H1 (cell line): ENCODE data around the gene ANO9. TPM values are rescaled to one million over a fixed set of nuclear protein-coding genes. Genes with fewer than 3 reads are reported as not detected.

Experiments used
- CTCF ChIA-PET: fragments of 300-600 bp; sonication (Branson Sonifier 250); formaldehyde crosslinking; loops from one replicate; lab custom pipeline; 2021; ENCODE audit not compliant: partially characterized antibody; lab: Charles Lee
- POLR2A ChIA-PET: fragments of 300-600 bp; sonication (Branson Sonifier 250); formaldehyde crosslinking; loops from one replicate; lab custom pipeline; 2021; ENCODE audit warnings: inconsistent platforms; ENCODE audit not compliant: partially characterized antibody; lab: Charles Lee
- DNase-seq, 2 experiments: peaks; one replicate each; pipeline versions ENCODE4 v3.0.0 to v3.0.0-alpha.2; 2010 to 2022; ENCODE audit warnings: low spot score in 2 of 2, low read depth in 1 of 2, mixed read lengths in 1 of 2
- FAIRE-seq: peaks from 2 replicates; lab custom pipeline; 2011; peaks lifted over from hg19 to GRCh38; lab: Jason Lieb, UNC
- H2AFZ ChIP-seq: 2 replicates; pipeline ENCODE4 v1.8.1; 2012; ENCODE audit warnings: low read length, inconsistent platforms
- H2AK5ac ChIP-seq: 2 replicates; pipeline ENCODE4 v1.6.1; 2013; ENCODE audit warnings: low read depth, low read length
- H2BK120ac ChIP-seq: replicated peaks from 2 replicates; pipeline ENCODE3; 2013; ENCODE audit warnings: low read depth, low read length, inconsistent platforms
- H2BK12ac ChIP-seq: 2 replicates; pipeline ENCODE4 v1.6.1; 2013; ENCODE audit warnings: low read depth, low read length
- H2BK15ac ChIP-seq: 2 replicates; pipeline ENCODE4 v1.6.1; 2013; ENCODE audit warnings: low read length
- H2BK20ac ChIP-seq: 2 replicates; pipeline ENCODE4 v1.6.1; 2013; ENCODE audit warnings: low read length
- H2BK5ac ChIP-seq: 2 replicates; pipeline ENCODE4 v1.6.1; 2013; ENCODE audit warnings: low read depth, low read length
- H3K14ac ChIP-seq: 2 replicates; pipeline ENCODE4 v1.6.1; 2013; ENCODE audit warnings: inconsistent platforms; ENCODE audit not compliant: insufficient read length
- H3K18ac ChIP-seq: 2 replicates; pipeline ENCODE4 v1.6.1; 2013; ENCODE audit warnings: low read length; ENCODE audit errors: extremely low read depth
- H3K23ac ChIP-seq: 2 replicates; pipeline ENCODE4 v1.6.1; 2013; ENCODE audit warnings: inconsistent platforms; ENCODE audit not compliant: insufficient read length
- H3K23me2 ChIP-seq: 2 replicates; pipeline ENCODE4 v1.6.1; 2013; ENCODE audit warnings: low read depth, low read length
- H3K27ac ChIP-seq: 2 replicates; pipeline ENCODE4 v1.6.1; 2011; ENCODE audit warnings: low read depth, low read length, inconsistent platforms
- H3K27me3 ChIP-seq, 4 experiments: replicated peaks in 1 of 4; 1 replicate in 1 of 4; 2 replicates in 3 of 4; pipeline versions ENCODE4 v1.6.1 to v1.8.1; 2011 to 2013; ENCODE audit warnings: low read length in 3 of 4, mild to moderate bottlenecking in 3 of 4, inconsistent platforms in 2 of 4, mixed read lengths in 2 of 4, moderate library complexity in 1 of 4; ENCODE audit not compliant: control insufficient read depth in 3 of 4, insufficient read depth in 3 of 4; ENCODE audit errors: extremely low read depth in 1 of 4
- H3K36me3 ChIP-seq, 4 experiments: 2 replicates each; pipeline versions ENCODE4 v1.6.1 to v1.8.1; 2011 to 2013; ENCODE audit warnings: mild to moderate bottlenecking in 4 of 4, low read length in 3 of 4, moderate library complexity in 2 of 4, control low read depth in 1 of 4, inconsistent platforms in 1 of 4; ENCODE audit not compliant: insufficient read depth in 4 of 4, control insufficient read depth in 2 of 4
- H3K4ac ChIP-seq: replicated peaks from 2 replicates; pipeline ENCODE3; 2013; ENCODE audit warnings: low read length, low read depth, mixed read lengths, inconsistent platforms; ENCODE audit not compliant: insufficient read length
- H3K4me1 ChIP-seq, 4 experiments: replicated peaks in 1 of 4; 1 replicate in 1 of 4; 2 replicates in 3 of 4; pipeline versions ENCODE4 v1.6.1 to v1.8.1; 2011 to 2013; ENCODE audit warnings: low read length in 3 of 4, inconsistent platforms in 2 of 4, mixed read lengths in 1 of 4; ENCODE audit not compliant: insufficient read depth in 4 of 4, control insufficient read depth in 3 of 4
- H3K4me2 ChIP-seq, 2 experiments: 2 replicates each; pipeline versions ENCODE4 v1.6.1 to v1.8.1; 2011 to 2013; ENCODE audit warnings: low read depth in 2 of 2, low read length in 2 of 2, control low read depth in 1 of 2, inconsistent platforms in 1 of 2, mild to moderate bottlenecking in 1 of 2; ENCODE audit not compliant: insufficient read depth in 1 of 2
- H3K4me3 ChIP-seq, 4 experiments: fragments of 200-600, 300-600 bp in 1 of 4; sonication (generic), shearing (Covaris generic), sonication (Bioruptor Twin) in 1 of 4; 2 replicates each; pipeline versions ENCODE4 v1.5.1 to v1.8.1; 2011 to 2016; ENCODE audit warnings: low read length in 4 of 4, low read depth in 3 of 4, control low read depth in 2 of 4, inconsistent platforms in 2 of 4, mild to moderate bottlenecking in 2 of 4, mixed read lengths in 1 of 4, moderate library complexity in 1 of 4; ENCODE audit not compliant: insufficient read depth in 2 of 4; ENCODE audit errors: extremely low read depth in 1 of 4
- H3K56ac ChIP-seq: replicated peaks from 2 replicates; pipeline ENCODE3; 2013; ENCODE audit warnings: low read depth, mild to moderate bottlenecking, mixed read lengths, low read length, inconsistent platforms; ENCODE audit not compliant: insufficient read length
- H3K79me1 ChIP-seq: 2 replicates; pipeline ENCODE4 v1.6.1; 2013; ENCODE audit warnings: low read depth, low read length, control low read depth
- H3K79me2 ChIP-seq, 2 experiments: 2 replicates each; pipeline versions ENCODE4 v1.6.1 to v1.8.1; 2012 to 2013; ENCODE audit warnings: low read length in 2 of 2, mild to moderate bottlenecking in 2 of 2, inconsistent platforms in 1 of 2; ENCODE audit not compliant: insufficient read depth in 2 of 2, control insufficient read depth in 1 of 2
- H3K9ac ChIP-seq, 4 experiments: replicated peaks in 1 of 4; 1 replicate in 1 of 4; 2 replicates in 3 of 4; pipeline versions ENCODE4 v1.6.1 to v1.8.1; 2011 to 2013; ENCODE audit warnings: low read depth in 3 of 4, low read length in 3 of 4, control low read depth in 2 of 4, mild to moderate bottlenecking in 2 of 4, moderate library complexity in 2 of 4, inconsistent platforms in 1 of 4; ENCODE audit errors: extremely low read depth in 1 of 4
- H3K9me3 ChIP-seq, 2 experiments: 2 replicates each; pipeline versions ENCODE4 v1.6.1 to v1.8.1; 2012 to 2013; ENCODE audit warnings: mild to moderate bottlenecking in 2 of 2, moderate library complexity in 2 of 2, control low read depth in 1 of 2, inconsistent platforms in 1 of 2, low read depth in 1 of 2, low read length in 1 of 2, mixed read lengths in 1 of 2; ENCODE audit not compliant: insufficient read depth in 2 of 2
- H4K20me1 ChIP-seq, 2 experiments: replicated peaks in 1 of 2; 2 replicates each; pipeline versions ENCODE3 to v1.8.1; 2011 to 2013; ENCODE audit warnings: inconsistent platforms in 2 of 2, low read length in 2 of 2, mild to moderate bottlenecking in 1 of 2; ENCODE audit not compliant: insufficient read depth in 2 of 2, control insufficient read depth in 1 of 2
- H4K5ac ChIP-seq: 2 replicates; pipeline ENCODE4 v1.6.1; 2013; ENCODE audit warnings: low read length, low read depth, mixed read lengths, inconsistent platforms; ENCODE audit not compliant: insufficient read length
- H4K8ac ChIP-seq: 2 replicates; pipeline ENCODE4 v1.8.0; 2013; ENCODE audit warnings: mild to moderate bottlenecking, moderate library complexity, low read length, inconsistent platforms; ENCODE audit not compliant: insufficient read depth; ENCODE audit errors: extremely low read depth
- H4K91ac ChIP-seq: replicated peaks from 2 replicates; pipeline ENCODE3; 2013; ENCODE audit warnings: low read length, mixed read lengths, inconsistent platforms; ENCODE audit not compliant: insufficient read length
- CBX8 ChIP-seq: fragments of 300-800, 300-1000 bp; sonication (generic); IDR thresholded peaks from 2 replicates; pipeline ENCODE4 v1.7.1; 2016; ENCODE audit warnings: low read depth, low read length, borderline replicate concordance
- CREB1 ChIP-seq: IDR thresholded peaks from 2 replicates; pipeline ENCODE4 v1.6.1; 2012; ENCODE audit warnings: inconsistent platforms
- CTCF ChIP-seq, 3 experiments: IDR thresholded peaks; 1 replicate in 2 of 3; 2 replicates in 1 of 3; pipeline versions ENCODE4 v1.5.1 to v1.6.1; 2011; ENCODE audit warnings: low read length in 3 of 3, mild to moderate bottlenecking in 3 of 3, inconsistent platforms in 2 of 3, low read depth in 1 of 3, moderate library complexity in 1 of 3; ENCODE audit not compliant: insufficient read depth in 1 of 3; ENCODE audit errors: control extremely low read depth in 1 of 3
- JUN ChIP-seq: IDR thresholded peaks from 2 replicates; pipeline ENCODE4 v1.6.1; 2011; ENCODE audit warnings: low read depth, mild to moderate bottlenecking, improper control_type of control experiment, low read length
- JUND ChIP-seq: IDR thresholded peaks from 2 replicates; pipeline ENCODE4 v1.6.1; 2011; ENCODE audit warnings: mild to moderate bottlenecking, improper control_type of control experiment, low read length
- SIRT6 ChIP-seq: IDR thresholded peaks from one replicate; pipeline ENCODE4 v1.7.1; 2012; ENCODE audit warnings: low read length, inconsistent platforms
- YY1 ChIP-seq: IDR thresholded peaks from 2 replicates; pipeline ENCODE4 v1.6.1; 2011; ENCODE audit warnings: low read depth, mild to moderate bottlenecking, low read length
- WGBS, 2 experiments: shearing (Covaris generic) in 1 of 2; methylation state at CpG; one replicate each; pipeline versions ENCODE4 v1.1.6 to v1.1.7; 2013 to 2015; ENCODE audit warnings: low lambda C conversion rate in 2 of 2, mixed read lengths in 2 of 2, inconsistent platforms in 1 of 2, low coverage in 1 of 2, missing lambda C conversion rate in 1 of 2; ENCODE audit not compliant: insufficient replicate concordance in 2 of 2, insufficient coverage in 1 of 2, insufficient read length in 1 of 2; ENCODE audit errors: extremely low coverage in 1 of 2, missing lambda C conversion rate in 1 of 2; 5-methylcytosine and 5-hydroxymethylcytosine counted together
- polyA plus RNA-seq, 7 experiments: library from polyadenylated mRNA; depleted of rRNA in 3 of 7; stranded (reverse) in 5 of 7; unstranded in 2 of 7; fragments of >200 nt in 5 of 7; fragments of 200-250 nt in 2 of 7; gene quantifications; 1 replicate in 5 of 7; 2 replicates in 1 of 7; 4 replicates in 1 of 7; pipeline versions ENCODE4 v1.2.1 to v1.2.3, GENCODE V29; 2011 to 2013; ENCODE audit warnings: missing spikeins in 2 of 7, mixed read lengths in 2 of 7
- total RNA-seq: library from RNA; stranded (reverse); fragmentation: NEBNext Ultra II Directional; extraction: Animal tissue kit (Norgen Biotek cat#: 25700); gene quantifications from 2 replicates; pipeline ENCODE4 v1.2.1, GENCODE V29; 2021

ANO9 gene
- total and polyA plus RNA-seq, 2 of the 8 experiments (the other 6 are each of a cell fraction or from before 2014, with no cell fraction given), result 20.0 to 20.7 TPM

- WGBS, 2 experiments, result 80% methylated on average over 4 of the region's 5 CpGs; no CpG with 5 or more reads in 1 of the 2 experiments
- no peak overlapping the region for H3K56ac ChIP-seq
- H3K9ac ChIP-seq, result peak overlapping the region in 1 of 4 experiments; percentile 35; a peak in 1 of 7 replicates
Measured at GRCh38 chr11:371051-371450, 70.8 kb downstream of the ANO9 start.

More at GRCh38 chr11:371051-371450, 70.8 kb downstream of the ANO9 start:
- H4K5ac ChIP-seq, result no peak overlapping the region
- no peak overlapping the region for H2BK12ac ChIP-seq
- peaks cover 0 to 15% of the 10 kb centered on the region in 2 experiments; a peak in 1 of 4 replicates for H3K79me2 ChIP-seq
- no peak overlapping the region for H3K14ac ChIP-seq
- H3K23ac ChIP-seq, result no peak overlapping the region
- no peak overlapping the region for H2BK20ac ChIP-seq
- H2AFZ ChIP-seq, result no peak overlapping the region
- no peak overlapping the region for H3K27ac ChIP-seq
- H2AK5ac ChIP-seq, result no peak overlapping the region
- POLR2A ChIA-PET, result interaction anchor here (0.6 to 3.4 kb wide), 13 partner anchors 8 to 197 kb away, joined by 3 to 19 read pairs (median 5); no protein-coding TSS in a partner anchor
- H2BK5ac ChIP-seq, result no peak overlapping the region
- FAIRE-seq (no peak), DNase-seq (no peak)
- peaks cover 11 to 27% (median 15%) of the 10 kb centered on the region in 4 experiments; a peak in 7 of 8 replicates for H3K36me3 ChIP-seq
- no peaks in the 10 kb centered on the region for H3K9me3 ChIP-seq
- H3K4me1 ChIP-seq, result peaks cover 0 to 10% (median 5%) of the 10 kb centered on the region in 4 experiments; a peak in 6 of 7 replicates
- H3K4me2 ChIP-seq, result peak overlapping the region in 1 of 2 experiments; percentile 85; a peak in 2 of 4 replicates
- H3K4me3 ChIP-seq, result 0 out of 8 replicates have a peak overlapping the region, but pooled peaks of 1 of the 4 experiments have one; percentile 78
- H3K27me3 ChIP-seq, result no peaks in the 10 kb centered on the region
- TF ChIP-seq CREB1, result no peak
- TF ChIP-seq SIRT6, result no peak
- no peak for TF ChIP-seq CBX8
- no peak for TF ChIP-seq YY1
- TF ChIP-seq JUN, result no peak
- no peak for TF ChIP-seq JUND
- peak in 1 of 3 experiments; percentile 35; a peak in 2 of 4 replicates for TF ChIP-seq CTCF (IDR thresholded peaks at IDR 0.05; ENCODE audit: control extremely low read depth in 1 of 3, insufficient read depth in 1 of 3, low read depth in 1 of 3, low read length in 3 of 3)
- peaks cover 0 to 2% of the 10 kb centered on the region in 2 experiments for H4K20me1 ChIP-seq
- H3K18ac ChIP-seq, result no peak overlapping the region
- no peak overlapping the region for H2BK15ac ChIP-seq
- H3K4ac ChIP-seq, result no peak overlapping the region
- peaks cover 3% of the 10 kb centered on the region; the same call in 1 of the 2 replicates for H3K23me2 ChIP-seq
- H4K8ac ChIP-seq, result no peak overlapping the region; the same call in none of the 2 replicates
- peaks cover 7% of the 10 kb centered on the region for H3K79me1 ChIP-seq
- no peak overlapping the region for H2BK120ac ChIP-seq
- H4K91ac ChIP-seq, result no peak overlapping the region
- CTCF ChIA-PET, result interaction anchor here (0.8 to 13.4 kb wide), 11 partner anchors 11 to 133 kb away, joined by 3 to 212 read pairs (median 4); partner anchors contain the start of genes ANO9 and PTDSS2
